ENCODE data around the gene KDM4F.
A peak's percentile ranks its signal among the peaks of the same experiment; 100 is the strongest.
"Not testable (repeated sequence)": the region's sequence is repeated elsewhere in the genome, so short reads cannot be mapped to it uniquely, and the experiment has no call there.

The KDM4F gene

DNA sequence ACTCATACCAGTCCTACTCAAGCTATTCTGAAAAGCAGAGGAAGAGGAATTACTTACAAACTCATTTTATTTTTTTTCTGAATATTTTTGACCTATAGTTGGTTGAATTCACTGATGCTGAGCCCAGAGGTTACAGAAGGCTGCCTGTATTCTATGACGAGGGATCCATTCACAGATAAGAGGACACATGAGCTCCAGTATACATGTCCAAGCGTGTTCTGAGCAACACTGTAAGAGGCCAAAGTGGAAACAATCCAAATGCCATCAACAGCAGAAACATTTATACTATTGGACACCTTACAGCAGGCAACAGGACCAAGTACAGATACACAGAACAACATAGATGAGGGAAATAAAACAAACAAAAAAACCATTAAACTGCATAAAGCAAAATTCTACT is 13.9 kb upstream of the KDM4F start:
- no peaks in the 10 kb centered on the region for H3K36me3 ChIP-seq (ENCODE audit: control insufficient read depth in 2 of 2, insufficient read depth in 2 of 2, low read length in 2 of 2)
- H3K4me3 ChIP-seq (ENCODE audit: low read length in 2 of 2): no peak overlapping the region
- peaks cover 2 to 4% of the 10 kb centered on the region in 2 donors for H3K27me3 ChIP-seq (ENCODE audit: control insufficient read depth in 1 of 2, insufficient read depth in 2 of 2, low read length in 2 of 2)
- no peak overlapping the region for H3K27ac ChIP-seq (ENCODE audit: low read length)
- no peak overlapping the region for H3K9ac ChIP-seq (ENCODE audit: low read length in 2 of 2)
- H3K9me3 ChIP-seq (ENCODE audit: control insufficient read depth in 2 of 2, low read length in 2 of 2): peaks cover 0 to 3% of the 10 kb centered on the region in 2 donors
- no peaks in the 10 kb centered on the region for H3K4me1 ChIP-seq (ENCODE audit: control insufficient read depth, insufficient read depth, low read length)

DNA sequence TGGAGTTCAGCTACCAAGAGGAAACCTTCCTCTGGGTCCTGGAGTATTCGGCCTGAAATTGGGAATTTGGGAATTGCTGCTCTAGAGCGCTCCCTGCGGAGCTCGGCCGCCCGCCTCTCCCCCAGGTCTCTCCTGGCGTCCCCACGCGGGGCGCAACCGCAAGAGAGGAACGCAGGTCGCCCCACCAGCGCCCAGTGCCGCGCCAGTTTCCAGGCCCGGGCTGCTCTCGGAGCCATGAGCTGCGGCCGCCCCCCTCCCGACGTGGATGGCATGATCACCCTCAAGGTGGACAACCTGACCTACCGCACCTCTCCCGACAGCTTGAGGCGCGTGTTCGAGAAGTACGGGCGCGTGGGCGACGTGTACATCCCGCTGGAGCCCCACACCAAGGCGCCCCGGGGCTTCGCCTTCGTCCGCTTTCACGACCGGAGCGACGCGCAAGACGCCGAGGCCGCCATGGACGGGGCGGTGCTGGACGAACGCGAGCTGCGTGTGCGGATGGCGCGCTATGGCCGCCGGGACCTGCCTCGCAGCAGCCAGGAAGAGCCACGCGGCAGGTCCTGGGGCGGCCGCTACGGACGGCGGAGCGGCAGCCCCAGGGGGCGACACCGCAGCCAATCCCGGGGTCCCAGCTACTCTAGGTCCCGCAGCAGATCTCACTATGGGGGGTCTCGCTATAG is 11.7 kb upstream of the KDM4F start:
- peaks cover 8 to 11% of the 10 kb centered on the region in 2 donors for H3K27me3 ChIP-seq (ENCODE audit: control insufficient read depth in 1 of 2, insufficient read depth in 2 of 2, low read length in 2 of 2)
- H3K36me3 ChIP-seq (ENCODE audit: control insufficient read depth in 2 of 2, insufficient read depth in 2 of 2, low read length in 2 of 2); H3K9ac ChIP-seq (ENCODE audit: low read length in 2 of 2); H3K27ac ChIP-seq (ENCODE audit: low read length); H3K9me3 ChIP-seq (ENCODE audit: control insufficient read depth in 2 of 2, low read length in 2 of 2); H3K4me1 ChIP-seq (ENCODE audit: control insufficient read depth, insufficient read depth, low read length): not testable (repeated sequence)
- H3K4me3 ChIP-seq (ENCODE audit: low read length in 2 of 2): peak overlapping the region; percentile 22 to 25

DNA sequence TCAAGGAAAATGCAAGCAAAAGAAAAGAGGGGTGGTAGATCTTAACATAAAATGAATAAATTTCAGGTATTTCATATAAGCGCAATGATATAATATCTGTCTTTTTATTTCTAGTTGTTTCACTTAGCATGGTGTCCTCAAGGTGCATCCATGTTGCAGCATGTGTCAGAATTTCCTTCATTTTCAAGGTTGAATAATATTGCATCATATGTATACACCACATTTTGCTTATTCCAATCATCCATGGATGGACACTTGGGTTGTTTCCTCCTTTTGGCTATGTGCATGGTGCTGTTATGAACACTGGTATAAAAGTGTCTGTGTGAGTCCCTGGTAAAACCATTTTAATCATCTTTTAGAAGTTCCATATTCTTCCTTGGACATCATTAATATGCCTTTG is 7.0 kb upstream of the KDM4F start:
- Histone ChIP-seq H3K27me3 (ENCODE audit: control insufficient read depth in 1 of 2, insufficient read depth in 2 of 2, low read length in 2 of 2) (peaks cover 12 to 17% of the 10 kb centered on the region in 2 donors), H3K36me3 (ENCODE audit: control insufficient read depth in 2 of 2, insufficient read depth in 2 of 2, low read length in 2 of 2) (no peaks in the 10 kb centered on the region), H3K9ac (ENCODE audit: low read length in 2 of 2) (no peak overlapping the region), H3K4me3 (ENCODE audit: low read length in 2 of 2) (no peak overlapping the region), H3K9me3 (ENCODE audit: control insufficient read depth in 2 of 2, low read length in 2 of 2) (peaks cover 0 to 3% of the 10 kb centered on the region in 2 donors), H3K4me1 (ENCODE audit: control insufficient read depth, insufficient read depth, low read length) (no peaks in the 10 kb centered on the region), H3K27ac (ENCODE audit: low read length) (no peak overlapping the region)

DNA sequence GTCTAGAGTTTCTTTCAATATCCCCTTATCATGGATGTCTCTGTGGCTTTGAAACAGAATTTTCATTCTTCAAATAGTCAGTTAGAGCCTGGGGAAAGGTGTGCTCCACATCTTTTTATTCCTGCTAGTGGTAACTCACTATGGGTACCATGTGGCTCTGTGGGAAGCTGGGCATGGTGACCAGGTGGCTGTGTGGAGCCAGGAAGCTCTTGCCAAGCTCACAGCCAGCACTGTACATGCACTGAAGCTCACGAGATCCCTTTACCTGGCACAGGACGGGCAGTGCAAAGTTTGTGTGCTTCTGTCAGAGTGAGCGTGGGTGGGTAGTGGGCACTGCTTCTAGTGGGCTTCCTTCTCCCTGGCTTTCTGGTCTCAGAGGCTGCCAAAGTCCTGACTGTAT is 6.3 kb upstream of the KDM4F start:
- no peaks in the 10 kb centered on the region for H3K4me1 ChIP-seq (ENCODE audit: control insufficient read depth, insufficient read depth, low read length)
- H3K4me3 ChIP-seq (ENCODE audit: low read length in 2 of 2): no peak overlapping the region
- no peaks in the 10 kb centered on the region for H3K36me3 ChIP-seq (ENCODE audit: control insufficient read depth in 2 of 2, insufficient read depth in 2 of 2, low read length in 2 of 2)
- H3K9ac ChIP-seq (ENCODE audit: low read length in 2 of 2): no peak overlapping the region
- peaks cover 0 to 3% of the 10 kb centered on the region in 2 donors for H3K9me3 ChIP-seq (ENCODE audit: control insufficient read depth in 2 of 2, low read length in 2 of 2)
- peaks cover 10 to 17% of the 10 kb centered on the region in 2 donors for H3K27me3 ChIP-seq (ENCODE audit: control insufficient read depth in 1 of 2, insufficient read depth in 2 of 2, low read length in 2 of 2)
- H3K27ac ChIP-seq (ENCODE audit: low read length): no peak overlapping the region

DNA sequence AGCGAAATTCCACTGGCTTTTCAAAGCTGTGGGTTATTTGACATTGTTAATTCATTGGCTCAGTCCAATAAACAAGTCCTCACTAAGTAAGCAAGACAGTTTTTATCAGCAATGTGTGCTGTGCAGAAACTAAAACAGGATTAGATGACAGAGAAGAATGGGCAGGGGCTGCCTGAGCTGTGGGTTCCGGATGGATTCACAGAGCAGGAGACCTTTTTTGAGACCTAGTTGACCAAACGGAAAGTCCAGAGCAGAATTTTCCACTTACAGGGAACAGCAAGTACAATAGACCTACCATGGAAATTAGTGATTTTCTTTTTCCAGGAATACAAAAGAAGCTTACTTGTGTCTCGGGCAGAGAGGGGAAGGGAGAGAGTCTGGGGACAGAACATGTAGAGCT is 5.2 kb upstream of the KDM4F start:
- Histone ChIP-seq H3K27me3 (ENCODE audit: control insufficient read depth in 1 of 2, insufficient read depth in 2 of 2, low read length in 2 of 2) (peaks cover 10 to 15% of the 10 kb centered on the region in 2 donors), H3K9me3 (ENCODE audit: control insufficient read depth in 2 of 2, low read length in 2 of 2) (no peaks in the 10 kb centered on the region), H3K27ac (ENCODE audit: low read length) (no peak overlapping the region), H3K9ac (ENCODE audit: low read length in 2 of 2) (no peak overlapping the region), H3K36me3 (ENCODE audit: control insufficient read depth in 2 of 2, insufficient read depth in 2 of 2, low read length in 2 of 2) (no peaks in the 10 kb centered on the region), H3K4me1 (ENCODE audit: control insufficient read depth, insufficient read depth, low read length) (no peaks in the 10 kb centered on the region), H3K4me3 (ENCODE audit: low read length in 2 of 2) (no peak overlapping the region)

DNA sequence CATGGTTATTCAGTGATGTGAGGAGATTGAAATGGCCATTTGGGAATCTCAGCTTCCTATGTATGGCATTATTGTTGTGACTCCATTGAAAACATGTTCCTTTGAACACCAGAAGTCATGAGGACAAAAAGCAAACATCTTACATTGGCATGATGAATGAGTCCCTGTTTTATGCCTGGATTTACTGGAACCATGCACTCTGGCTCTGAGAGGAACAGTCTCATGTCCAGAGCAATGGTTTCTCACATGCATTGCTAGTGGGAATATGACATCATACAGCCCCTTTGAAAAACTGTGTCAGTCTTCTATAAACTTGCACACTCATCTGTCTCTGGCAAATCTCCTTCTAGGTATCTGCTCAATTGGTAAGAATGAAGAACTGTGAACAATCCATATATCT is 3.4 kb upstream of the KDM4F start:
- no peaks in the 10 kb centered on the region for H3K9me3 ChIP-seq (ENCODE audit: control insufficient read depth in 2 of 2, low read length in 2 of 2)
- H3K27ac ChIP-seq (ENCODE audit: low read length): no peak overlapping the region
- no peak overlapping the region for H3K9ac ChIP-seq (ENCODE audit: low read length in 2 of 2)
- H3K4me3 ChIP-seq (ENCODE audit: low read length in 2 of 2): no peak overlapping the region
- no peaks in the 10 kb centered on the region for H3K36me3 ChIP-seq (ENCODE audit: control insufficient read depth in 2 of 2, insufficient read depth in 2 of 2, low read length in 2 of 2)
- peaks cover 6 to 16% of the 10 kb centered on the region in 2 donors for H3K27me3 ChIP-seq (ENCODE audit: control insufficient read depth in 1 of 2, insufficient read depth in 2 of 2, low read length in 2 of 2)
- no peaks in the 10 kb centered on the region for H3K4me1 ChIP-seq (ENCODE audit: control insufficient read depth, insufficient read depth, low read length)

DNA sequence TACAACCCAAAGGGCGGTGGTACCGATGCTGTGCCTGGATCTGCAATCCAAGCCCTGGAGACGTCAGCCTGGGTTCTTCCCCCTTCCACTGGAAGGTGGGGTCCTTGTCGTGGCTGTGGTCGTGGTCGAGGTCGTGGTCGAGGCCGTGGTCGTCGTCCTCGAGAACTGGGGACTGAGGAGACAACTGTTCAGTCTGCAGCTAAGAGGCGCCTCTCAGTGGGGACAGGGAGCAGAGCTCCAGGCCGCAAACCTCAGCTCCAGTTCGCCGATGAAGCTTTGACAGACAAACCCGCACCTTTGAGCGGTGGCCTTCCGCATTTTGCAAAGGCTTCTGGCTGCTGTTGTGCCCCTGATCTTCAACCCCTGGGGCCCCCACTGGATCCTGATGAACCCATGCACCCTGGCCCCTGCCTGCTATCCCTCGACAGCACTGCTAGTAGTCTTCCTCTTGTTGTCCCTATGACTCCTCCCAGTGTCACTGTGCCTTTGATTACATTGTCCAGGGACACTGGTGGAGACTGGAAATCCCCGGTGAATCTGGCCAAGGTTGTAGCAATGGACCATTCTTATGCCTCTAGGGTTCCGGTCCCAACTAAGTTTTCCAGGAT is 1.5 kb downstream of the KDM4F start:
- Histone ChIP-seq H3K9me3 (ENCODE audit: control insufficient read depth in 2 of 2, low read length in 2 of 2) (no peaks in the 10 kb centered on the region), H3K9ac (ENCODE audit: low read length in 2 of 2) (no peak overlapping the region), H3K4me1 (ENCODE audit: control insufficient read depth, insufficient read depth, low read length) (no peaks in the 10 kb centered on the region), H3K4me3 (ENCODE audit: low read length in 2 of 2) (no peak overlapping the region), H3K27ac (ENCODE audit: low read length) (no peak overlapping the region), H3K36me3 (ENCODE audit: control insufficient read depth in 2 of 2, insufficient read depth in 2 of 2, low read length in 2 of 2) (no peaks in the 10 kb centered on the region), H3K27me3 (ENCODE audit: control insufficient read depth in 1 of 2, insufficient read depth in 2 of 2, low read length in 2 of 2) (peaks cover 0 to 10% of the 10 kb centered on the region in 2 donors)

DNA sequence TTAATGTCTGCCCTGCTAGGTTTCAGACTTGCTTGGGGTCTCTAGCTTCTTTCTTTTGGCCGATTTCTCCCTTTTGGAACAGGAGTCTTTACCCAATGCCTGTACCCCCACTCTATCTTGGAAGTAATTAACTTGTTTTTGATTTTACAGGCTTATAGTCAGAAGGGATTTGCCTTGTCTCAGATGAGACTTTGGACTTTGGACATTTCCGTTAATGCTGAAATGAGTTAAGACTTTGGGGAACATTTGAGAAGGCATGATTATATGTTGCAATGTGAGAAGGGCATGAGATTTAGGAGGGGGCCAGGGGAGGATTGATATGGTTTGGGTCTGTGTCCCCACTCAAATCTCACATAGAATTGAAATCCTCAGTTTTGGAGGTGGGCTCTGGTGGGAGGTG is 5.1 kb downstream of the KDM4F start:
- Histone ChIP-seq H3K4me3 (ENCODE audit: low read length in 2 of 2) (no peak overlapping the region), H3K27me3 (ENCODE audit: control insufficient read depth in 1 of 2, insufficient read depth in 2 of 2, low read length in 2 of 2) (peaks cover 0 to 10% of the 10 kb centered on the region in 2 donors), H3K36me3 (ENCODE audit: control insufficient read depth in 2 of 2, insufficient read depth in 2 of 2, low read length in 2 of 2) (no peaks in the 10 kb centered on the region), H3K27ac (ENCODE audit: low read length) (no peak overlapping the region), H3K9ac (ENCODE audit: low read length in 2 of 2) (no peak overlapping the region), H3K9me3 (ENCODE audit: control insufficient read depth in 2 of 2, low read length in 2 of 2) (no peaks in the 10 kb centered on the region), H3K4me1 (ENCODE audit: control insufficient read depth, insufficient read depth, low read length) (no peaks in the 10 kb centered on the region)

DNA sequence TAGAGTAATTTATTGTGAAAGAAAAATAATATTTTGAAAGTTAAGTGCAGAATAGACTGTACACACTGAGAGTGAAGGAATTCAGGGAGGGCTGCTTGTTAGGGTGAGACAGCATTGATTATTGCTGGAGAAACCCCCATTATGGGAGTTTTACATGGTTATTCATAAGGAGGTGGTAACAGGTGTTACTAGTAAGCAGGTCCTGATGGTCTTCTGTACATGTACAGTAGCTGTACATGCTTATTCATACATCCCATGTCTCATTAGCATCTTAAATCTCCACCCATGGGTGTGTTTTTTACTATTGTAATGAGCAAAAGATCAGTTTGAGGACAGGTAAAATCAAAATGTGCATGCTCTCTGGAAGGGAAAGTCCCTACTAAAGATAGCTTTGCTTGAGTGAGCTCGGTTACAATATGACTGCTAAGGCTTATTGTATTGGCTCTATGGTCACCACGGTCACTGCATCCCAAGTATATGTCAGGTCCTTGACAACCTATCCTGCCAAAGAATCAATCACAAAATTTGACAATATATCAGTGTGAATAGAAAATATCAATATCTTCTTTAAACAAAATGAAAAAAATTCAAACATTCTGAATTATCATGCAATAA is 6.2 kb downstream of the KDM4F start:
- Histone ChIP-seq H3K9ac (ENCODE audit: low read length in 2 of 2) (no peak overlapping the region), H3K4me3 (ENCODE audit: low read length in 2 of 2) (no peak overlapping the region), H3K27ac (ENCODE audit: low read length) (no peak overlapping the region), H3K27me3 (ENCODE audit: control insufficient read depth in 1 of 2, insufficient read depth in 2 of 2, low read length in 2 of 2) (peaks cover 0 to 7% of the 10 kb centered on the region in 2 donors), H3K4me1 (ENCODE audit: control insufficient read depth, insufficient read depth, low read length) (no peaks in the 10 kb centered on the region), H3K9me3 (ENCODE audit: control insufficient read depth in 2 of 2, low read length in 2 of 2) (no peaks in the 10 kb centered on the region), H3K36me3 (ENCODE audit: control insufficient read depth in 2 of 2, insufficient read depth in 2 of 2, low read length in 2 of 2) (no peaks in the 10 kb centered on the region)

DNA sequence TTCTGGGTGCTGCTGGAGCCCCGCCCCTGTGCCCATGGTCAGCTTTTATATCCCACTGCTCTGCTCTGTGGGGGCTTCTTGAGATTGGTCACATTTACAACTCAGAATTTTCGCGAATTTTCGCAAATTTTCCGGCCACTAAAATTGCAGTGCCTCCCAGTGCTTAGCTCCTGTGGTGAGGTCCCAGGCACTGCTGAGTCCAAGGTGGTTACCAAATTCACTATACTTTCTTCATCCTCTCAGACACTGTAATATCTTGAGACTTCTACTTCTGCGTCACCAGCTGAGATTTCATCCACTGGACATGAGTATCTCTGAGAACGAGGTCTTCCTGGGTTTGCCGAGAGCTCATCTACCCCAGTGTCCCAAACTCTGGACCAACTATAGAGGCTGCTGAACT is 8.7 kb downstream of the KDM4F start:
- Histone ChIP-seq H3K9me3 (ENCODE audit: control insufficient read depth in 2 of 2, low read length in 2 of 2) (no peaks in the 10 kb centered on the region), H3K27me3 (ENCODE audit: control insufficient read depth in 1 of 2, insufficient read depth in 2 of 2, low read length in 2 of 2) (peaks cover 0 to 5% of the 10 kb centered on the region in 2 donors), H3K27ac (ENCODE audit: low read length) (no peak overlapping the region), H3K4me3 (ENCODE audit: low read length in 2 of 2) (no peak overlapping the region), H3K4me1 (ENCODE audit: control insufficient read depth, insufficient read depth, low read length) (no peaks in the 10 kb centered on the region), H3K9ac (ENCODE audit: low read length in 2 of 2) (no peak overlapping the region), H3K36me3 (ENCODE audit: control insufficient read depth in 2 of 2, insufficient read depth in 2 of 2, low read length in 2 of 2) (no peaks in the 10 kb centered on the region)

DNA sequence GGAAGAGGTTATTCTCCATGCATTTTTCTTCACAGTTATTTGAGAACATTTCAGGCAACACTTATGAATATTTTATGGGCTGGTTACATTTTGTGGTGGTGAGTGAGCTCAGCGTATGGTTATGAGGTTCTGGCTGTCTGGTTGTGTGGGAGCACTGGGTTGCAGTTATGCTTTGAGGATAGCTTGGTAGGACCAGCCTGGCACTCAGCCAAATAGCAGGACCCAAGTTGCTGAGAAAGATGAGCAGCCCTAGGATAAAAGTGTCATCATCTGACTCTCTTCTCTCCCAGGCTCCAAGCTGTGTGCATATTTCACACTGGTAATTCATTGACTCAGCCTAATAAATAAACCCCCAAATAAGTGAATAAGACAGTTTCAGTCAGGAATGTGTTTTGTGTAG is 9.4 kb downstream of the KDM4F start:
- Histone ChIP-seq H3K9me3 (ENCODE audit: control insufficient read depth in 2 of 2, low read length in 2 of 2) (no peaks in the 10 kb centered on the region), H3K4me3 (ENCODE audit: low read length in 2 of 2) (no peak overlapping the region), H3K9ac (ENCODE audit: low read length in 2 of 2) (no peak overlapping the region), H3K36me3 (ENCODE audit: control insufficient read depth in 2 of 2, insufficient read depth in 2 of 2, low read length in 2 of 2) (no peaks in the 10 kb centered on the region), H3K4me1 (ENCODE audit: control insufficient read depth, insufficient read depth, low read length) (no peaks in the 10 kb centered on the region), H3K27me3 (ENCODE audit: control insufficient read depth in 1 of 2, insufficient read depth in 2 of 2, low read length in 2 of 2) (peaks cover 0 to 5% of the 10 kb centered on the region in 2 donors), H3K27ac (ENCODE audit: low read length) (no peak overlapping the region)

Data from stomach smooth muscle (tissue), 2 donors.